ENCODE results near the gene POLR2J3.
"Not testable (repeated sequence)": the region's sequence is repeated elsewhere in the genome, so short reads cannot be mapped to it uniquely, and the experiment has no call there.

DNA sequence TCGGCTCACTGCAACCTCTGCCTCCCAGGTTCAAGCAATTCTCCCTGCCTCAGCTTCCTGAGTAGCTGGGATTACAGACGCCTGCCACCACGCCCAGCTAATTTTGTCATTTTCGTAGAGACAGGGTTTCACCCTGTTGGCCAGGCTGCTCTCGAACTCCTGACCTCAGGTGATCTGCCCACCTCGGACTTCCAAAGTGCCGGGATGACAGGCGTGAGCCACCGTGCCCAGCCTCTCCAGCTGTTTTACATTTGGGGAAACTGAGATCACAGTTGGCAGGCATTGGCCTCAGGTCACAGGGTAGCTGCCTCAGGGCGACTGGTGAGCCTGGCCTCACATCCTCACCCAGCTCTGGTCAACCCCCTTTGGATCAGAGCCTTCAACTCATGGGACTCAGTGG lies 37.4 kb upstream of the POLR2J3 start:
- TF ChIP-seq, protein P1, sequence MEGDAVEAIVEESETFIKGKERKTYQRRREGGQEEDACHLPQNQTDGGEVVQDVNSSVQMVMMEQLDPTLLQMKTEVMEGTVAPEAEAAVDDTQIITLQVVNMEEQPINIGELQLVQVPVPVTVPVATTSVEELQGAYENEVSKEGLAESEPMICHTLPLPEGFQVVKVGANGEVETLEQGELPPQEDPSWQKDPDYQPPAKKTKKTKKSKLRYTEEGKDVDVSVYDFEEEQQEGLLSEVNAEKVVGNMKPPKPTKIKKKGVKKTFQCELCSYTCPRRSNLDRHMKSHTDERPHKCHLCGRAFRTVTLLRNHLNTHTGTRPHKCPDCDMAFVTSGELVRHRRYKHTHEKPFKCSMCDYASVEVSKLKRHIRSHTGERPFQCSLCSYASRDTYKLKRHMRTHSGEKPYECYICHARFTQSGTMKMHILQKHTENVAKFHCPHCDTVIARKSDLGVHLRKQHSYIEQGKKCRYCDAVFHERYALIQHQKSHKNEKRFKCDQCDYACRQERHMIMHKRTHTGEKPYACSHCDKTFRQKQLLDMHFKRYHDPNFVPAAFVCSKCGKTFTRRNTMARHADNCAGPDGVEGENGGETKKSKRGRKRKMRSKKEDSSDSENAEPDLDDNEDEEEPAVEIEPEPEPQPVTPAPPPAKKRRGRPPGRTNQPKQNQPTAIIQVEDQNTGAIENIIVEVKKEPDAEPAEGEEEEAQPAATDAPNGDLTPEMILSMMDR (IDR thresholded peaks at IDR 0.05; ENCODE audit: insufficient read depth, low read depth, low read length), result not testable (repeated sequence)
- not testable (repeated sequence) for TF ChIP-seq EZH2 (IDR thresholded peaks at IDR 0.05; ENCODE audit: insufficient read depth, low read length)

Data from astrocyte (in vitro differentiated cells and primary cell).